ENCODE results near the gene SEPSECS. TPM values are rescaled to one million over a fixed set of nuclear protein-coding genes. Genes with fewer than 3 reads are reported as not detected.

SEPSECS gene
- total and polyA plus RNA-seq, 2 of the 8 experiments (the other 6 are each of a cell fraction or from before 2014, with no cell fraction given): 1.9 to 4.1 TPM

DNA sequence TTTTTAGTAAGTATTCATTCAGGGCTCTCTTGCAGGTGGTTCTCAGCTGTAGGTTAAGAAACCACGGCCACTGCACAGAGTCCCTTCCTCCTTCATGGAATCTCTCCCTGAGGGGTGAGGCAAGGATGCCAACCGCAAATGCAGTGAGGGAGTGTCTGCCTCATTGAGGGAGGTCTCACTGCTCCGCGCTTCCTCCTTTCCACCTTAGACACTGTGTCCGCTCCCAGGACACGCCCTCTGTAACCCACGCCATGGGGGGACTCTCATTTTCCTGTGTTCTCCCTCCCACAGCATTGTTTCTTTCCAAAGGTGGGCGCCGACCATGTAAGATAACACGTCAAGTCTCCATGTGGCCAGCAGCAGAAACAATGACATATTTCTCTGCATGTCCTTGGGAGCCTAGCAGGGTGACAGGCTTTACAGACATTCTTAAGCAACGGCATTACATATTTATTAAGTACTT is 63.2 kb downstream of the SEPSECS start (continued):
- TF ChIP-seq, protein P1, sequence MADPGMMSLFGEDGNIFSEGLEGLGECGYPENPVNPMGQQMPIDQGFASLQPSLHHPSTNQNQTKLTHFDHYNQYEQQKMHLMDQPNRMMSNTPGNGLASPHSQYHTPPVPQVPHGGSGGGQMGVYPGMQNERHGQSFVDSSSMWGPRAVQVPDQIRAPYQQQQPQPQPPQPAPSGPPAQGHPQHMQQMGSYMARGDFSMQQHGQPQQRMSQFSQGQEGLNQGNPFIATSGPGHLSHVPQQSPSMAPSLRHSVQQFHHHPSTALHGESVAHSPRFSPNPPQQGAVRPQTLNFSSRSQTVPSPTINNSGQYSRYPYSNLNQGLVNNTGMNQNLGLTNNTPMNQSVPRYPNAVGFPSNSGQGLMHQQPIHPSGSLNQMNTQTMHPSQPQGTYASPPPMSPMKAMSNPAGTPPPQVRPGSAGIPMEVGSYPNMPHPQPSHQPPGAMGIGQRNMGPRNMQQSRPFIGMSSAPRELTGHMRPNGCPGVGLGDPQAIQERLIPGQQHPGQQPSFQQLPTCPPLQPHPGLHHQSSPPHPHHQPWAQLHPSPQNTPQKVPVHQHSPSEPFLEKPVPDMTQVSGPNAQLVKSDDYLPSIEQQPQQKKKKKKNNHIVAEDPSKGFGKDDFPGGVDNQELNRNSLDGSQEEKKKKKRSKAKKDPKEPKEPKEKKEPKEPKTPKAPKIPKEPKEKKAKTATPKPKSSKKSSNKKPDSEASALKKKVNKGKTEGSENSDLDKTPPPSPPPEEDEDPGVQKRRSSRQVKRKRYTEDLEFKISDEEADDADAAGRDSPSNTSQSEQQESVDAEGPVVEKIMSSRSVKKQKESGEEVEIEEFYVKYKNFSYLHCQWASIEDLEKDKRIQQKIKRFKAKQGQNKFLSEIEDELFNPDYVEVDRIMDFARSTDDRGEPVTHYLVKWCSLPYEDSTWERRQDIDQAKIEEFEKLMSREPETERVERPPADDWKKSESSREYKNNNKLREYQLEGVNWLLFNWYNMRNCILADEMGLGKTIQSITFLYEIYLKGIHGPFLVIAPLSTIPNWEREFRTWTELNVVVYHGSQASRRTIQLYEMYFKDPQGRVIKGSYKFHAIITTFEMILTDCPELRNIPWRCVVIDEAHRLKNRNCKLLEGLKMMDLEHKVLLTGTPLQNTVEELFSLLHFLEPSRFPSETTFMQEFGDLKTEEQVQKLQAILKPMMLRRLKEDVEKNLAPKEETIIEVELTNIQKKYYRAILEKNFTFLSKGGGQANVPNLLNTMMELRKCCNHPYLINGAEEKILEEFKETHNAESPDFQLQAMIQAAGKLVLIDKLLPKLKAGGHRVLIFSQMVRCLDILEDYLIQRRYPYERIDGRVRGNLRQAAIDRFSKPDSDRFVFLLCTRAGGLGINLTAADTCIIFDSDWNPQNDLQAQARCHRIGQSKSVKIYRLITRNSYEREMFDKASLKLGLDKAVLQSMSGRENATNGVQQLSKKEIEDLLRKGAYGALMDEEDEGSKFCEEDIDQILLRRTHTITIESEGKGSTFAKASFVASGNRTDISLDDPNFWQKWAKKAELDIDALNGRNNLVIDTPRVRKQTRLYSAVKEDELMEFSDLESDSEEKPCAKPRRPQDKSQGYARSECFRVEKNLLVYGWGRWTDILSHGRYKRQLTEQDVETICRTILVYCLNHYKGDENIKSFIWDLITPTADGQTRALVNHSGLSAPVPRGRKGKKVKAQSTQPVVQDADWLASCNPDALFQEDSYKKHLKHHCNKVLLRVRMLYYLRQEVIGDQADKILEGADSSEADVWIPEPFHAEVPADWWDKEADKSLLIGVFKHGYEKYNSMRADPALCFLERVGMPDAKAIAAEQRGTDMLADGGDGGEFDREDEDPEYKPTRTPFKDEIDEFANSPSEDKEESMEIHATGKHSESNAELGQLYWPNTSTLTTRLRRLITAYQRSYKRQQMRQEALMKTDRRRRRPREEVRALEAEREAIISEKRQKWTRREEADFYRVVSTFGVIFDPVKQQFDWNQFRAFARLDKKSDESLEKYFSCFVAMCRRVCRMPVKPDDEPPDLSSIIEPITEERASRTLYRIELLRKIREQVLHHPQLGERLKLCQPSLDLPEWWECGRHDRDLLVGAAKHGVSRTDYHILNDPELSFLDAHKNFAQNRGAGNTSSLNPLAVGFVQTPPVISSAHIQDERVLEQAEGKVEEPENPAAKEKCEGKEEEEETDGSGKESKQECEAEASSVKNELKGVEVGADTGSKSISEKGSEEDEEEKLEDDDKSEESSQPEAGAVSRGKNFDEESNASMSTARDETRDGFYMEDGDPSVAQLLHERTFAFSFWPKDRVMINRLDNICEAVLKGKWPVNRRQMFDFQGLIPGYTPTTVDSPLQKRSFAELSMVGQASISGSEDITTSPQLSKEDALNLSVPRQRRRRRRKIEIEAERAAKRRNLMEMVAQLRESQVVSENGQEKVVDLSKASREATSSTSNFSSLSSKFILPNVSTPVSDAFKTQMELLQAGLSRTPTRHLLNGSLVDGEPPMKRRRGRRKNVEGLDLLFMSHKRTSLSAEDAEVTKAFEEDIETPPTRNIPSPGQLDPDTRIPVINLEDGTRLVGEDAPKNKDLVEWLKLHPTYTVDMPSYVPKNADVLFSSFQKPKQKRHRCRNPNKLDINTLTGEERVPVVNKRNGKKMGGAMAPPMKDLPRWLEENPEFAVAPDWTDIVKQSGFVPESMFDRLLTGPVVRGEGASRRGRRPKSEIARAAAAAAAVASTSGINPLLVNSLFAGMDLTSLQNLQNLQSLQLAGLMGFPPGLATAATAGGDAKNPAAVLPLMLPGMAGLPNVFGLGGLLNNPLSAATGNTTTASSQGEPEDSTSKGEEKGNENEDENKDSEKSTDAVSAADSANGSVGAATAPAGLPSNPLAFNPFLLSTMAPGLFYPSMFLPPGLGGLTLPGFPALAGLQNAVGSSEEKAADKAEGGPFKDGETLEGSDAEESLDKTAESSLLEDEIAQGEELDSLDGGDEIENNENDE (IDR thresholded peaks at IDR 0.05; ENCODE audit: insufficient replicate concordance, low read length): no peak
- TF ChIP-seq MAFK (IDR thresholded peaks at IDR 0.05; ENCODE audit: low read depth, low read length) (no peak), FOSL1 (IDR thresholded peaks at IDR 0.05; ENCODE audit: insufficient read depth, low read depth, low read length) (no peak), SIN3A (conservative IDR thresholded peaks at IDR 0.05 in 1 of 2, IDR thresholded peaks at IDR 0.05 in 1 of 2; ENCODE audit: low read depth in 1 of 2, low read length in 2 of 2) (no peak)
- TF ChIP-seq, protein P2, sequence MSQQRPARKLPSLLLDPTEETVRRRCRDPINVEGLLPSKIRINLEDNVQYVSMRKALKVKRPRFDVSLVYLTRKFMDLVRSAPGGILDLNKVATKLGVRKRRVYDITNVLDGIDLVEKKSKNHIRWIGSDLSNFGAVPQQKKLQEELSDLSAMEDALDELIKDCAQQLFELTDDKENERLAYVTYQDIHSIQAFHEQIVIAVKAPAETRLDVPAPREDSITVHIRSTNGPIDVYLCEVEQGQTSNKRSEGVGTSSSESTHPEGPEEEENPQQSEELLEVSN (IDR thresholded peaks at IDR 0.05): no peak

Measured in H1 (cell line).